Endothelial cell of umbilical vein (primary cell): ENCODE measurements around the gene AP1G2.

Source experiments
- CTCF ChIP-seq, 2 donors: IDR thresholded peaks; 1 replicate in 1 of 2; 2 replicates in 1 of 2; pipeline ENCODE4 v1.5.1; 2011; ENCODE audit warnings: low read length in 2 of 2, mild to moderate bottlenecking in 2 of 2, moderate library complexity in 2 of 2, control low read depth in 1 of 2, inconsistent platforms in 1 of 2, low read depth in 1 of 2; ENCODE audit not compliant: insufficient read depth in 1 of 2; ENCODE audit errors: extremely low read depth in 1 of 2
- EZH2 ChIP-seq: IDR thresholded peaks from 2 replicates; pipeline ENCODE4 v1.6.1; 2012; ENCODE audit warnings: borderline replicate concordance, low read depth, mild to moderate bottlenecking, moderate library complexity, low read length, inconsistent platforms; ENCODE audit not compliant: severe bottlenecking
- GATA2 ChIP-seq: IDR thresholded peaks from 2 replicates; pipeline ENCODE4 v1.7.0; 2011; ENCODE audit warnings: low read depth, mild to moderate bottlenecking, moderate library complexity, mixed read lengths, low read length; ENCODE audit not compliant: insufficient read length, insufficient read depth
- JUN ChIP-seq: IDR thresholded peaks from 2 replicates; pipeline ENCODE4 v1.6.1; 2011; ENCODE audit warnings: borderline replicate concordance, low read depth; ENCODE audit not compliant: insufficient read length, insufficient read depth
- MYC ChIP-seq: IDR thresholded peaks from one replicate; pipeline ENCODE4 v1.6.1; 2011; ENCODE audit warnings: mild to moderate bottlenecking, low read depth, low read length
- POLR2A ChIP-seq: IDR thresholded peaks from 2 replicates; pipeline ENCODE4 v1.6.1; 2012; ENCODE audit warnings: low read depth, mild to moderate bottlenecking, control low read depth, low read length
- POLR2AphosphoS5 ChIP-seq: IDR thresholded peaks from 2 replicates; pipeline ENCODE4 v1.6.1; 2012; ENCODE audit warnings: low read depth, mild to moderate bottlenecking, control low read depth, low read length, moderate library complexity; ENCODE audit not compliant: insufficient read depth

DNA sequence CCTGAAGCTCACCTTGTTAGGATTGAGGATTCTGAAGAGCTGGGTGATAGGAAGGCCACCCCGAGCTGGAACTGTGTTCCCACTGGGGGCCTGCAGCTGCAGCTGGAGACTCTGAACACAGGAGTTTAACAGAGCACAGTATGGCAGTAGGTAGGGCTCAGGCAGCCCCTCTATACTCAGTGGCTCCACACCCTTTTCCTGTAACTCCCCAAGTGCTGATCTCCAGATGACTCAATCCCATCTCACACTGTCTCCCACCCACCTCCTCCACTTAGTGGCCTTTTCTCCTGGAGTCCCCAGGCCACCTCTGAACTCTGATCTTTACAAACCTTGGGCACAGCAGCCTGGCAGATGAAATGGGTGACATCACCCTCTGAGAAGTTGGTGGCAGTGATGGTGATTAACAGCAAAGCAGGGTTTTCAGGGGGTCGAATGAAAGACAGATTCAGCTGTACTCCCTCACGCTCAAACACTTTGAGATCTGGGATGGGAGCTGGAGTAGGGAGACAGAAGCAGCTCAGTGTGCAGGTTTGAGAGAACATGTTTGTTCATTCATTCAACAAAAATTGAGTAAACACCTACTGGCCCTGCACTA is 7.6 kb downstream of the AP1G2 start:
- TF ChIP-seq CTCF (IDR thresholded peaks at IDR 0.05; ENCODE audit: extremely low read depth in 1 of 2, insufficient read depth in 1 of 2, low read depth in 1 of 2, low read length in 2 of 2) (no peak), MYC (no peak), POLR2AphosphoS5 (no peak), POLR2A (no peak), JUN (no peak), EZH2 (no peak), GATA2 (no peak)
